ENCODE results near the gene TMEM9B. TPM values are rescaled to one million over a fixed set of nuclear protein-coding genes. Genes with fewer than 3 reads are reported as not detected.

TMEM9B gene
- total and polyA plus RNA-seq, 9 of the 15 experiments (the other 6 are each of a cell fraction or from before 2014, with no cell fraction given): 7.7 to 20.0 (median 14.0) TPM

DNA sequence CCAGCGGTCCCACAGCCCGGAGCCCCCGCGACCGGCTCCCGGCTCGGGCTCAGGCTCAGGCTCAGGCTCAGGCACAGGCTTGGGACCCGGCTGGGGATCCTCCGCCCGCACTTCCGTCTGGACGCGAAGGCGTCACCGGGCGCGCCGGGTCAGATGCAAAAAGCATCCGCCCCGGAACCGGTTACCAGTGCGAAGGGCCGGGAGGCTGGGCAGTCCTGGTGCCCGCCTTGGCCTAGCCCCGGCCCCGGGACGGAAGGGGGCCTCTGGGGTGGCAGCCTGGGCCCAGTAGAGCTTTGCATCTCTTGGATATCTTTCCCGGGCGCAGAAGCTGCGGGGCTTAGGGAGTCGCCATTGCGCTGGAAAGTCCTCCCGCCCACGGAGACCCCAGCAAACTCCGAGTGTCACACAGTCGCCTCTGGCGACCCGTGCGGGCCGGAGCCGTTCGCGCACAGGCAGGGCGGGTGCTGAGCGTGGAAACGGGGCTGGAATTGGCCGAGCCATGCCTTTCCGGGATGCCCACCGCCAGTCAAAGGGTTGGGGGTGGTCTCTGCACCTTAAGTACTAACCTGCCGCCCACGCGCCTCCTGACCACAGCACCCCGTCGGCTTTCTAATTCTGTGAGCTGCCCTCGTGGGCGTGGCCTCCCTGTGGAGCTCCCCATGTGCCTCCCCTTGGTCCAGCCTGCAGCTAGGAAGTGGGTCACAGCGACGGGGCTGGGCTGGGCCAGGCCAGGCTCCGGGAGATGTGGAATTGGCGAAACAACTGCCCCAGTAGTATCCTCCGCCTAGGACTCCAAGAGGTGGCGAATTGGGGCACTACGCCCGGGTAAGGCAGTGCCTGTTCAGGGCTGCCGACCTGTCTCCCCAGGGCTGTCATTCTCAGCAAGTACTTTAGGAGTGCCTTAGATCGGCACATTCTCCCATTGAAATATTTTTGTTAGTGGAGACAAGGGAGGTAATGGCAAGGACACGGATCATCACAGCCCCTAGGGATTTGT is at the start of gene TMEM9B (continued):
- TF ChIP-seq MYC (IDR thresholded peaks at IDR 0.05; ENCODE audit: low read depth, low read length) (peak; percentile 71), MYC (CRISPR knock-in tag; IDR thresholded peaks at IDR 0.05; ENCODE audit: borderline replicate concordance, low read depth) (peak; percentile 61; the same call in 1 of the 2 replicates), ARID2 (IDR thresholded peaks at IDR 0.05) (no peak), TAF9B (IDR thresholded peaks at IDR 0.05; ENCODE audit: partially characterized antibody) (peak; percentile 70), HNRNPL (IDR thresholded peaks at IDR 0.05; ENCODE audit: low read depth, low read length) (peak; percentile 99), SUPT5H (IDR thresholded peaks at IDR 0.05) (peak; percentile 93), HNRNPLL (IDR thresholded peaks at IDR 0.05; ENCODE audit: low read depth, low read length, poor library complexity, severe bottlenecking) (no peak), NFIC (IDR thresholded peaks at IDR 0.05) (peak; percentile 46; the same call in 1 of the 2 replicates), POLR2G (IDR thresholded peaks at IDR 0.05; ENCODE audit: low read depth, low read length) (peak; percentile 98), RBM25 (IDR thresholded peaks at IDR 0.05; ENCODE audit: low read depth, low read length, severe bottlenecking) (peak; percentile 99), BRD9 (IDR thresholded peaks at IDR 0.05; ENCODE audit: low read depth, partially characterized antibody) (no peak), STAT5A (IDR thresholded peaks at IDR 0.05; ENCODE audit: borderline replicate concordance, low read length) (no peak), POLR2H (tag; IDR thresholded peaks at IDR 0.05; ENCODE audit: low read depth) (peak; percentile 74), CEBPG (CRISPR knock-in tag; IDR thresholded peaks at IDR 0.05) (no peak), CEBPG (tag; conservative IDR thresholded peaks at IDR 0.05 in 1 of 2, IDR thresholded peaks at IDR 0.05 in 1 of 2) (no peak), RBFOX2 (IDR thresholded peaks at IDR 0.05; ENCODE audit: low read depth, low read length) (peak; percentile 97)
- TF ChIP-seq, protein P1, sequence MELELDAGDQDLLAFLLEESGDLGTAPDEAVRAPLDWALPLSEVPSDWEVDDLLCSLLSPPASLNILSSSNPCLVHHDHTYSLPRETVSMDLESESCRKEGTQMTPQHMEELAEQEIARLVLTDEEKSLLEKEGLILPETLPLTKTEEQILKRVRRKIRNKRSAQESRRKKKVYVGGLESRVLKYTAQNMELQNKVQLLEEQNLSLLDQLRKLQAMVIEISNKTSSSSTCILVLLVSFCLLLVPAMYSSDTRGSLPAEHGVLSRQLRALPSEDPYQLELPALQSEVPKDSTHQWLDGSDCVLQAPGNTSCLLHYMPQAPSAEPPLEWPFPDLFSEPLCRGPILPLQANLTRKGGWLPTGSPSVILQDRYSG (tag; conservative IDR thresholded peaks at IDR 0.05; ENCODE audit: low read depth): no peak
- TF ChIP-seq, protein P2, sequence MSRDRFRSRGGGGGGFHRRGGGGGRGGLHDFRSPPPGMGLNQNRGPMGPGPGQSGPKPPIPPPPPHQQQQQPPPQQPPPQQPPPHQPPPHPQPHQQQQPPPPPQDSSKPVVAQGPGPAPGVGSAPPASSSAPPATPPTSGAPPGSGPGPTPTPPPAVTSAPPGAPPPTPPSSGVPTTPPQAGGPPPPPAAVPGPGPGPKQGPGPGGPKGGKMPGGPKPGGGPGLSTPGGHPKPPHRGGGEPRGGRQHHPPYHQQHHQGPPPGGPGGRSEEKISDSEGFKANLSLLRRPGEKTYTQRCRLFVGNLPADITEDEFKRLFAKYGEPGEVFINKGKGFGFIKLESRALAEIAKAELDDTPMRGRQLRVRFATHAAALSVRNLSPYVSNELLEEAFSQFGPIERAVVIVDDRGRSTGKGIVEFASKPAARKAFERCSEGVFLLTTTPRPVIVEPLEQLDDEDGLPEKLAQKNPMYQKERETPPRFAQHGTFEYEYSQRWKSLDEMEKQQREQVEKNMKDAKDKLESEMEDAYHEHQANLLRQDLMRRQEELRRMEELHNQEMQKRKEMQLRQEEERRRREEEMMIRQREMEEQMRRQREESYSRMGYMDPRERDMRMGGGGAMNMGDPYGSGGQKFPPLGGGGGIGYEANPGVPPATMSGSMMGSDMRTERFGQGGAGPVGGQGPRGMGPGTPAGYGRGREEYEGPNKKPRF (IDR thresholded peaks at IDR 0.05; ENCODE audit: low read depth, low read length): no peak
- TF ChIP-seq, protein P3, sequence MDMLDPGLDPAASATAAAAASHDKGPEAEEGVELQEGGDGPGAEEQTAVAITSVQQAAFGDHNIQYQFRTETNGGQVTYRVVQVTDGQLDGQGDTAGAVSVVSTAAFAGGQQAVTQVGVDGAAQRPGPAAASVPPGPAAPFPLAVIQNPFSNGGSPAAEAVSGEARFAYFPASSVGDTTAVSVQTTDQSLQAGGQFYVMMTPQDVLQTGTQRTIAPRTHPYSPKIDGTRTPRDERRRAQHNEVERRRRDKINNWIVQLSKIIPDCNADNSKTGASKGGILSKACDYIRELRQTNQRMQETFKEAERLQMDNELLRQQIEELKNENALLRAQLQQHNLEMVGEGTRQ (CRISPR knock-in tag; IDR thresholded peaks at IDR 0.05): 0 out of 2 replicates have a peak, but pooled peaks have one; percentile 19
- TF ChIP-seq, protein P4, sequence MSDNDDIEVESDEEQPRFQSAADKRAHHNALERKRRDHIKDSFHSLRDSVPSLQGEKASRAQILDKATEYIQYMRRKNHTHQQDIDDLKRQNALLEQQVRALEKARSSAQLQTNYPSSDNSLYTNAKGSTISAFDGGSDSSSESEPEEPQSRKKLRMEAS (CRISPR knock-in tag; IDR thresholded peaks at IDR 0.05): peak; percentile 80
- TF ChIP-seq, protein P5, sequence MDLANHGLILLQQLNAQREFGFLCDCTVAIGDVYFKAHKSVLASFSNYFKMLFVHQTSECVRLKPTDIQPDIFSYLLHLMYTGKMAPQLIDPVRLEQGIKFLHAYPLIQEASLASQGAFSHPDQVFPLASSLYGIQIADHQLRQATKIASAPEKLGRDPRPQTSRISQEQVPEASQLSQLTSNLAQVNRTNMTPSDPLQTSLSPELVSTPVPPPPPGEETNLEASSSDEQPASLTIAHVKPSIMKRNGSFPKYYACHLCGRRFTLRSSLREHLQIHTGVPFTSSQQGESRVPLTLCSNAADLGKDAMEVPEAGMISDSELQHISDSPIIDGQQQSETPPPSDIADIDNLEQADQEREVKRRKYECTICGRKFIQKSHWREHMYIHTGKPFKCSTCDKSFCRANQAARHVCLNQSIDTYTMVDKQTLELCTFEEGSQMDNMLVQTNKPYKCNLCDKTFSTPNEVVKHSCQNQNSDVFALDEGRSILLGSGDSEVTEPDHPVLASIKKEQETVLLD (IDR thresholded peaks at IDR 0.05): no peak

Data from K562 (cell line).